HFF-Myc (cell line): ENCODE results near the gene GPR156.

Experiments used
- DNase-seq: peaks from one replicate; pipeline ENCODE4 v3.0.0-alpha.2; 2011; ENCODE audit warnings: low read depth; ENCODE audit errors: extremely low read depth
- H3K4me3 ChIP-seq: replicated peaks from 2 replicates; pipeline ENCODE4 v1.5.1; 2011; ENCODE audit warnings: low read depth, mild to moderate bottlenecking, control low read depth, low read length
- CTCF ChIP-seq: IDR thresholded peaks from 2 replicates; pipeline ENCODE4 v1.5.1; 2012; ENCODE audit warnings: mild to moderate bottlenecking, low read depth, low read length, control low read depth; ENCODE audit errors: missing control alignments

The GPR156 gene

GRCh38 chr3:120151791-120152190 lies 133.2 kb downstream of the GPR156 start:
- DNase-seq = no peak
- TF ChIP-seq CTCF = no peak
- no peak overlapping the region for H3K4me3 ChIP-seq

GRCh38 chr3:120148187-120148949 lies 136.7 kb downstream of the GPR156 start:
- TF ChIP-seq CTCF = no peak
- no peak for DNase-seq
- H3K4me3 ChIP-seq = no peak overlapping the region

- no peak for DNase-seq
- H3K4me3 ChIP-seq = no peak overlapping the region
- peak; percentile 3 for TF ChIP-seq CTCF
Observed at GRCh38 chr3:120147072-120147871, 137.8 kb downstream of the GPR156 start.

GRCh38 chr3:120145542-120146285 lies 139.3 kb downstream of the GPR156 start:
- no peak for TF ChIP-seq CTCF
- no peak overlapping the region for H3K4me3 ChIP-seq
- peak; percentile 45 for DNase-seq

GRCh38 chr3:120144267-120144666 lies 140.8 kb downstream of the GPR156 start:
- no peak overlapping the region for H3K4me3 ChIP-seq
- no peak for DNase-seq
- no peak for TF ChIP-seq CTCF

- H3K4me3 ChIP-seq = no peak overlapping the region
- no peak for TF ChIP-seq CTCF
- DNase-seq = no peak
Observed at GRCh38 chr3:120143676-120144075, 141.3 kb downstream of the GPR156 start.
